Skeletal muscle tissue (tissue), 4 donors: ENCODE data around the gene ZNF300. TPM values are rescaled to one million over a fixed set of nuclear protein-coding genes. Genes with fewer than 3 reads are reported as not detected.

Experiments
- H3K27ac ChIP-seq: one replicate; pipeline ENCODE4 v1.7.0; 2013; ENCODE audit warnings: mild to moderate bottlenecking, low read depth, low read length, inconsistent platforms
- H3K27me3 ChIP-seq, 3 donors: one replicate each; pipeline ENCODE4 v1.7.0; 2013; ENCODE audit warnings: low read length in 3 of 3; ENCODE audit not compliant: control insufficient read depth in 3 of 3, insufficient read depth in 3 of 3
- H3K36me3 ChIP-seq, 3 donors: one replicate each; pipeline ENCODE4 v1.7.0; 2013; ENCODE audit warnings: low read length in 3 of 3; ENCODE audit not compliant: control insufficient read depth in 3 of 3, insufficient read depth in 3 of 3
- H3K4me1 ChIP-seq, 3 donors: one replicate each; pipeline ENCODE4 v1.7.0; 2013; ENCODE audit warnings: low read length in 3 of 3, mild to moderate bottlenecking in 3 of 3; ENCODE audit not compliant: control insufficient read depth in 3 of 3, insufficient read depth in 3 of 3
- H3K4me3 ChIP-seq, 3 donors: one replicate each; pipeline ENCODE4 v1.7.0; 2013; ENCODE audit warnings: low read length in 3 of 3
- H3K9ac ChIP-seq, 3 donors: one replicate each; pipeline ENCODE4 v1.7.0; 2013; ENCODE audit warnings: low read length in 3 of 3, mild to moderate bottlenecking in 3 of 3, moderate library complexity in 2 of 3, low read depth in 1 of 3
- H3K9me3 ChIP-seq, 3 donors: one replicate each; pipeline ENCODE4 v1.7.0; 2013; ENCODE audit warnings: low read length in 3 of 3; ENCODE audit not compliant: control insufficient read depth in 3 of 3
- total RNA-seq: library from RNA; depleted of rRNA; stranded (reverse); fragments of >200 nt; gene quantifications from one replicate; pipeline ENCODE4 v1.2.3, GENCODE V29; 2014
- donor health status: Osteomylitis.

ZNF300 gene
- 5.2 TPM for total RNA-seq

GRCh38 chr5:150904479-150905311 is at the start of gene ZNF300:
ZNF300 (minus strand) TSS chr5:150904980; CDS start chr5:150903155, 1,825 bp downstream.
- no peaks in the 10 kb centered on the region for H3K36me3 ChIP-seq
- H3K27me3 ChIP-seq = no peaks in the 10 kb centered on the region
- peak within 1 kb of the TSS; percentile 66 to 82 (median 70) for H3K9ac ChIP-seq
- H3K9me3 ChIP-seq = peaks cover 2 to 28% (median 5%) of the 10 kb centered on the region in 3 donors
- peaks cover 0 to 3% (median 0%) of the 10 kb centered on the region in 3 donors for H3K4me1 ChIP-seq
- H3K4me3 ChIP-seq = peak within 1 kb of the TSS; percentile 81 to 85 (median 82)
- no peak within 1 kb of the TSS for H3K27ac ChIP-seq

DNA sequence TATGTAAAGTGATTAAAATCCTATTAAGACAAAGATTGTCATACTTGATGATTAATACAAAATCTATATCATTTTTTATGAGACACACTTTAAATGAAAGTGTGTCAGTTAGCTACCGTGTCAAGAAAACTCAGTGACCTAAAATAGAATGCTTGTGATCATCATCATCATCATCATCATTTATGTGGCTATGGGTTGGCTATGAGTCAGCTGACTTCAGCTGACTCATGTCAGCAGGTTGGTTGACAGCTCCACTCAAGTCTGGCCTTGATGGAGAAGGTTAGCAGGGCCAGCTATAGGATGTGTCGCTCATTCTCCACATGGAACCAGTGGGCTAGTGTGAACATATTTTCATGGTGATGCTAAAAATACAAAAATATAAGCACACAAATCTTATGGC is 43.8 kb upstream of the ZNF300 start:
- Histone ChIP-seq H3K4me1 (peaks cover 0 to 5% (median 2%) of the 10 kb centered on the region in 3 donors), H3K27me3 (no peaks in the 10 kb centered on the region), H3K27ac (no peak overlapping the region), H3K9me3 (peaks cover 4 to 32% (median 9%) of the 10 kb centered on the region in 3 donors), H3K4me3 (no peak overlapping the region), H3K9ac (no peak overlapping the region), H3K36me3 (peaks cover 0 to 4% (median 2%) of the 10 kb centered on the region in 3 donors)

GRCh38 chr5:150946351-150946905 is 41.6 kb upstream of the ZNF300 start:
- H3K9me3 ChIP-seq = peaks cover 7 to 31% (median 9%) of the 10 kb centered on the region in 3 donors

GRCh38 chr5:150945947-150946346 is 41.2 kb upstream of the ZNF300 start:
- H3K27ac ChIP-seq = peak overlapping the region; percentile 67
- H3K27me3 ChIP-seq = no peaks in the 10 kb centered on the region
- peak overlapping the region; percentile 73 to 93 (median 78) for H3K9ac ChIP-seq
- H3K4me1 ChIP-seq = peaks cover 0 to 5% (median 2%) of the 10 kb centered on the region in 3 donors
- H3K36me3 ChIP-seq = peaks cover 13 to 22% (median 16%) of the 10 kb centered on the region in 3 donors
- peak overlapping the region; percentile 78 to 96 (median 88) for H3K4me3 ChIP-seq
- H3K9me3 ChIP-seq = peaks cover 7 to 34% (median 9%) of the 10 kb centered on the region in 3 donors

More at GRCh38 chr5:150946351-150946905, 41.6 kb upstream of the ZNF300 start:
- Histone ChIP-seq H3K4me3 (peak overlapping the region; percentile 78 to 96 (median 88)), H3K4me1 (peaks cover 0 to 5% (median 2%) of the 10 kb centered on the region in 3 donors), H3K27ac (peak overlapping the region; percentile 67), H3K9ac (peak overlapping the region; percentile 73 to 93 (median 78)), H3K36me3 (peaks cover 10 to 18% (median 11%) of the 10 kb centered on the region in 3 donors), H3K27me3 (no peaks in the 10 kb centered on the region)

DNA sequence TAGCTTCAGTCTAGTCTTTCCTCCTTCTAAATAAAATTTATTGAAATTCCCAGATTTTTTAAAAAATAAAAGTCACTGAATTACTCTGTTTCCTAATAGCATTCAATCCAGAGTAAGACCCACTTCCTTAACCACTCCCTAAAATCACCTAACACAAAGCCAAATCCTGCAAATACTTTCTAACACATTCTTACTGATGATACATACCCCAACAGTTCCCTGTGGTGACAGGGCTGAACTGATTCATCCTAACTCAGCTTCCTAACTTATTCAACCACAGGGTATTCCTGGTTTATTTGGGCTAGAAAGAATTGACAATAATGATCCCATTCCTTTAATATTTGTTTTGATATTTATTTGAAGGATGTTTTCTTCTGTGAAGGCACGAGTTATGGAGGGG is 40.7 kb upstream of the ZNF300 start:
- peaks cover 18 to 26% (median 21%) of the 10 kb centered on the region in 3 donors for H3K36me3 ChIP-seq
- no peak overlapping the region for H3K27ac ChIP-seq
- H3K4me1 ChIP-seq = peaks cover 0 to 5% (median 2%) of the 10 kb centered on the region in 3 donors
- no peaks in the 10 kb centered on the region for H3K27me3 ChIP-seq
- H3K4me3 ChIP-seq = peak overlapping the region; percentile 78 to 96 (median 88)
- H3K9ac ChIP-seq = no peak overlapping the region
- peaks cover 10 to 36% (median 12%) of the 10 kb centered on the region in 3 donors for H3K9me3 ChIP-seq

GRCh38 chr5:150931368-150931965 is 26.7 kb upstream of the ZNF300 start:
- Histone ChIP-seq H3K27me3 (no peaks in the 10 kb centered on the region), H3K4me1 (no peaks in the 10 kb centered on the region), H3K9me3 (peaks cover 23 to 55% (median 37%) of the 10 kb centered on the region in 3 donors), H3K36me3 (peaks cover 4 to 25% (median 9%) of the 10 kb centered on the region in 3 donors), H3K27ac (no peak overlapping the region), H3K4me3 (peak overlapping the region in 1 of 3 donors; percentile 20), H3K9ac (no peak overlapping the region)

- peaks cover 5 to 25% (median 9%) of the 10 kb centered on the region in 3 donors for H3K9me3 ChIP-seq
- no peak overlapping the region for H3K27ac ChIP-seq
- no peak overlapping the region for H3K9ac ChIP-seq
Observed at GRCh38 chr5:150918613-150919012, 13.8 kb upstream of the ZNF300 start.

DNA sequence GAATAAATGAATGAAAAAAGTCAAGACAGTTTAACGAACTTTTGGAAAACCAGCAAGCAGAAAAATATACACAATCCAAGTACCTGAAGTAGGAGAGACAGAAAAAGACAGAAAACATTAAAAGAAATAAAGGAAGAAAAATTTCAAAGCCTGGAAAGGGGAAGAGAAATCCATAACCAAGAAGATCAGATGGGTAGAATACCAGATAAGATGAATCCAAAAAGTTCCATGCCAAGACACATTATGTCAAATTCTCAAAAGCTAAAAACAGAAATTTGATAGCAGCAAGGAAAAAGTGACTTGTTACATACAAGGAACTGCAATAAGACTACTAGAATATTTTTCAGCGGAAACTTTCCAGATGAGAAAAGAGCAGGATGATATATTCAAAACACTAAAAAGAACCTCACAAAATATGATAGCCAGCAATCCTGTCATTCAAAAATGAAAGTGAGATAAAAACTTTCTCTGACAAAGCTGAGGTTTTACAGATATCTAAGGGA is 7.6 kb upstream of the ZNF300 start:
- Histone ChIP-seq H3K4me1 (no peaks in the 10 kb centered on the region), H3K27ac (no peak overlapping the region), H3K4me3 (no peak overlapping the region), H3K9ac (no peak overlapping the region), H3K36me3 (no peaks in the 10 kb centered on the region), H3K27me3 (no peaks in the 10 kb centered on the region), H3K9me3 (peaks cover 3 to 33% (median 15%) of the 10 kb centered on the region in 3 donors)

More at GRCh38 chr5:150918613-150919012, 13.8 kb upstream of the ZNF300 start:
- Histone ChIP-seq H3K4me1 (no peaks in the 10 kb centered on the region), H3K27me3 (no peaks in the 10 kb centered on the region), H3K4me3 (no peak overlapping the region), H3K36me3 (no peaks in the 10 kb centered on the region)

DNA sequence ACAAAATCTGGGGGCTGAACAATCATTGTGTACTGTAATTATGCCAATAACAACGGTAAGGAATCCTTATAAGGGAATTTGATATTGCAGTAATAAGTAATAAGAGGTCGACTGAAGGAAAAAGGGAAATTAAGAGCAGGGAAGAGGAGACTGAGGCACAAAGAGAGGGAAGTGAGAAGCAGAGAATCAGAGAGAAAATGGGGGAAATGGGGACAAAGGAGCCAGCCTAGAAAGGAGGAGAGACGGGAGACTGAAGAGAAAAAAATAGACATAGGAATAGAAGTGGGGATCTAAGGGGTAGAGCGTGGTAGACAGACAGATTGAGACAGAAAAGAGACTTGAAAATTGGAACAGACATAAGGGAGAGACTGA is 518 bp upstream of the ZNF300 start:
- H3K4me3 ChIP-seq = peak overlapping the region; percentile 81 to 85 (median 82)

More for the DNA sequence above, 518 bp upstream of the ZNF300 start:
- Histone ChIP-seq H3K9me3 (peaks cover 2 to 22% (median 5%) of the 10 kb centered on the region in 3 donors), H3K27me3 (no peaks in the 10 kb centered on the region), H3K4me1 (peaks cover 0 to 3% (median 0%) of the 10 kb centered on the region in 3 donors), H3K9ac (peak overlapping the region in 2 of 3 donors; percentile 66 to 82), H3K27ac (no peak overlapping the region), H3K36me3 (no peaks in the 10 kb centered on the region)
